Stimulated activated CD4-positive, alpha-beta T cell treated with anti-CD3 and anti-CD28 coated beads, TNF-alpha, amount 100 ng/mL, for 1 hour (primary cell): ENCODE results near the gene RAB29.
"Not testable (repeated sequence)": the region's sequence is repeated elsewhere in the genome, so short reads cannot be mapped to it uniquely, and the experiment has no call there.

Experiments
- DNase-seq, 3 donors: peaks; one replicate each; pipeline ENCODE4 v3.0.0-alpha.2; 2020; ENCODE audit warnings: low read depth in 3 of 3, low spot score in 1 of 3

The RAB29 gene, protein sequence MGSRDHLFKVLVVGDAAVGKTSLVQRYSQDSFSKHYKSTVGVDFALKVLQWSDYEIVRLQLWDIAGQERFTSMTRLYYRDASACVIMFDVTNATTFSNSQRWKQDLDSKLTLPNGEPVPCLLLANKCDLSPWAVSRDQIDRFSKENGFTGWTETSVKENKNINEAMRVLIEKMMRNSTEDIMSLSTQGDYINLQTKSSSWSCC

DNA sequence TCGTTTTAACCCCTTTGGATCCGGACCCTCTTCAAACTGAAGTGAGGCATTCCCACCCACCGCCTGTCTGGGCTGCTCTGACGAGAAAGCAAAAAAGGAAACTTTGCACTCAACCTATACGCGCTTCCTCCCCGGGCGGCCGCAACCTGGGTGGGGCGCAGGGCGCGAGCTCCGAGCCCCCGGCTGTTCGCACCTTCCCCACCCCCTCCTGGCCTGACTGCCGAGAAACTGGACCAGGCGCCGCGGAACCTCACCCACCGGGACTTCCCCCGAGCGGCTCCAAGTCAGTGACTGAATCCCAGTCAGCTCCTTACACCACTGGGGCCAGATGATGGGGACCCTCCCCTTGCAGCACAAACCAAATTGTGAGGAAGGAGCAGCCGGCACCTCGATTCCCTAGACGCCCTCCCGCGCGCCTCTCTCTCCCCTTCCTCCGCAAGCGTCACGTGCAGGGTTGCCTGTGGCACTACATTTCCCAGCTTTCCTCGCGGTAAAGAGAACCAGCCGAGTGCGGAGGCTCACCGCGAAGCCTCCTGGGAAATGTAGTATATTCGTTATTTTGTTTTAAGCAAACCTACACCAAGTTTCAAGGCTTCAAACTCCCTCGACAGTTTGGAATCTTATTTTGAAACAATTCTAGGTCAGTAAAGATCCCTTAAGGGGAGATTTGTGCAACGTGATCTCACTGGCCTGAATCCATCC is at the start of gene RAB29:
RAB29 (minus strand) TSS at position 468 of the 702 bp plus-strand sequence. CDS start 526 bp downstream, outside the sequence.
- peak; percentile 54 to 63 (median 59) for DNase-seq

DNA sequence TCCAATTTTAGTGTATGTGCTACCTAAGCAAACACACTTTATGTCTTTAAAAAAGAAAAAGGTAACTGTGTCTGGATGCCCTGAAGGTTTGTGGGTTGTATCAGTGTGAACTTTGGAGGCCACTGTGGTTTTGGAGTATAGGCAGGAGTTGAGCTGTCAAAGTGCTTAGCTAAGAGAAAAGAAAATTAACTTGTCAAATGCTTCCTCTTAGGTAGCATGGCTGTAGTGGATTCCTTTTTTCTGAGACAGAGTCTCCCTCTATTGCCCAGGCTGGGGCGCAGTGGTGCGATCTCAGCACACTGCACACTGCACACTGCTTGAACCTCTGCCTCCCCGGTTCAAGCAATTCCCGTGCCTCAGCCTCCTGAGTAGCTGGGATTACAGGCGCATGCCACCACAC is 48.9 kb upstream of the RAB29 start:
- no peak for DNase-seq

DNA sequence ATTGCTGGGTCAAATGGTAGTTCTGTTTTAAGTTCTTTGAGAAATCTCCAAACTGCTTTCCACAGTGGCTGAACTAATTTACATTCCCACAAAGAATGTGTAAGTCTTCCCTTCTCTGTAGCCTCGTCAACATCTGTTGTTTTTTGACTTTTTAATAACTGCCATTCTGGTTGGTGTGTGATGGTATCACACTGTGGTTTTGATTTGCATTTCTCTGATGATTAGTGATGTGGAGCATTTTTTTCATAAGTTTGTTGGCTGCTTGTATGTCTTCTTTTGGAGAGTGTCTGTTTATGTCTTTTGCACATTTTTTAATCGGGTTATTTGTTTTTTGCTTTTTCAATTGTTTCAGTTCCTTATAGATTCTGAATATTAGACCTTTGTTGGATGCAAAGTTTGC is 48.0 kb upstream of the RAB29 start:
- DNase-seq, result not testable (repeated sequence)

DNA sequence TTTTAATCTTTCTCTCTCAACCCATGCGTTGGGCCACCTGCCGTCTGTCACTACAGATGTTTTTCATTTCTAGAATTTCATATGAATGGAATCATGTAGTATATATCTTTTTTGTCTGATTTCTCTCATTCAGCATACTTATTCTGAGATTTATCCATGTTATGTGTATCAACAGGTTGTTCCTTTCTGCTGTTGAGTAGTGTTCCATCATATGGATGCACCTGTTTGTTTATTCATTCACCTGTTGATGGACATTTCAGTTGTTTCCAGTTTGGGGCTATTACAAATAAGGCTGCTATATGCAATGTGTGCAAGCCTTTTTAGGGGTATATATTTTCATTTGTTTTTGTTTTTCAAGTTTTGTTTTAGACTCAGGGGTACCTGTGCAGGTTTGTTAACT is 47.1 kb upstream of the RAB29 start:
- DNase-seq, result no peak

DNA sequence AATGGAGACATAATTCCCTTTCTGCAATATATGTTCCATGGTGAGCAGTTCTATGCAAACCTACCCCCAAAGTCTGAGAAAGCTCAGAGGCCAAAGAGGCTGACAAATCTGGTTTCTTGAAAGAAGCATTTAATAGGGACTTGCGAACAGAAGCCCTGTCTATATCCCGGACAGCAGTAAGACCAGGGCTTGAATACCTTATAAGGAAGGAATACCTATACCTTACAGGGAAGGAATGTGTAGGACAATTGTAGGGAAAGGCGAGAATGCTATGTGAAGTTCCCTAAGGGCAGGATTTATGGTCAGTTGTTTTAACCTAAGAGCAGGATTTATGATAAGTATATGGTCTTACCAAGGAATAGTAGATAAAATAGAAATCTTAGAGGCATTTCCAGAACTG is 42.7 kb upstream of the RAB29 start:
- no peak for DNase-seq

DNA sequence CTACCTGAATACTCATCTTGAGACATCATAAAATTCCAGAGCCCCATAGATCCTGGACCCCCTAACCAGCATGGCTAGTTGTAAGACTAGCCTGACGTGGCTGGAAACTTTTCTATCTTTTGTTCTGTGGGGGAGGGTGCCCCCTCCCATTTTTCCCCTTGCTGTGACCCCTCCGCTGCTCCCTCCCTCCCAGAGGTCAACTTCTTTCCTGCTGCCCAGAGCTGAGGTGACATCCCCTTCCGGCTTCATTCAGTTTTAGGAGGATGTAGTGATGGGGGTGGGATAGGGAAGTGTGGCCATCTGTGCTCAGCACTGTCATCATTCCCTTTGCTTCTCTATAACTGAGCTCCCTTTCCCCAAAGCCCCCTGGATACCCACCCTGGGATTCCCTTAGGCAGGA is 42.1 kb upstream of the RAB29 start:
- no peak for DNase-seq

DNA sequence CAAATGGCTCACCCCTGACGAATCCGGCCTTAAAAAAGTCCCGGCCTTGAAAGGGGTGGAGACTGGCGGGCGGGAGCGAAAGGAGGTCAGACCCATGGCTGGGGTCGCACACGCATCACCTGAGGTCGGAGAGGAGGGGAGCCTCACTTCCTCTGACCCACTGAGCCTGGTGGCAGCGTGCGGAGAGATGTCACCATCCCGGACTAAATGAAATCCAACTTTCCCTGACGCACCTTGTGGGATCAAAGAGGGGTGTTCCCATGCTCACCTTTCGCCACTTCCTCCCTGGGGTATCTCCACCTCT is 38.4 kb upstream of the RAB29 start:
- no peak for DNase-seq

DNA sequence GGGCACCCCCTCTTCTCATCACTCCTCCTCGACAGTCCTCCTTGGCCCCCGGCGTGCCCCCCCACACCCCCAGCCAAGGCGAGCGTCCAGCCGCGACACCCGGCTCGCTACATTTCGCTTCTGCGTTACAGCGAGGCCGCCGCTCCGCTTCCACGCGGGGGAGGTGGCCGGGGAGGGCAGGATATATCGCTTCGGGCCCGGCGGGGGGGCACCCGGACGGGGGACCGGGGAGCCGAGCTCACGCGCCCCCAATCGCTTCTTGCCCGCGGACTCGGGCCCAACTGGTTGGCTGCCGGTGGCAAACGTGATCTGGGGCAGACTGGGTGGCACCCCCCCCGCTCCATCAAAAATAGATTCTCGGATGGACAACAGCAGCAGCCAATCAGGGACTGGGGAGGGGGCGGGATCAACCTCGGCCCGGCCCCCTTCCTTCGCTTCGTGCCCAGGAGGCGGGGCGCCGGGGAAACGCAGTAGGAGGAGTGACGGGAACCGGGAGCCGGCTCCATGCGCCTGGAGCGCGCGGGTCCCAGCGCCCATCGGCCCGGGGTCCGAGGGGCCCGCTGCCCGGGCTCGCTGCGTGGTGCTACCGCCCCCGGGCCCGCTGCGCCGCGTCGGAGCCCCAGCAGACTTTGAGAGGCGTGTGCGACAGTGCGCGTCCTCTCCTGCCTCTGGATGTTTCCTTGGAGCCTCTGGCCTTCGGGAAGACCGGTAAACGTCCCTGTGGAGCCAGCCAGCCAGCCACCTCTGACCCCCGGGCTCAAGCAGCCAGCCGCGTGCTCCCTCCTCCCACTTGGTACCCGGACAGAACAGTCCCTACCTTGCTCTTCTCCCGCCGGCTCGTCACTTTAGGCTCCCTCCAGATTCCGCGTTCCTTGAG is 37.8 kb upstream of the RAB29 start, which contains the start of gene SLC41A1:
SLC41A1 (minus strand) TSS at position 321 of the 877 bp plus-strand sequence. CDS start 2,757 bp downstream, outside the sequence.
- peak; percentile 83 to 85 (median 85) for DNase-seq

DNA sequence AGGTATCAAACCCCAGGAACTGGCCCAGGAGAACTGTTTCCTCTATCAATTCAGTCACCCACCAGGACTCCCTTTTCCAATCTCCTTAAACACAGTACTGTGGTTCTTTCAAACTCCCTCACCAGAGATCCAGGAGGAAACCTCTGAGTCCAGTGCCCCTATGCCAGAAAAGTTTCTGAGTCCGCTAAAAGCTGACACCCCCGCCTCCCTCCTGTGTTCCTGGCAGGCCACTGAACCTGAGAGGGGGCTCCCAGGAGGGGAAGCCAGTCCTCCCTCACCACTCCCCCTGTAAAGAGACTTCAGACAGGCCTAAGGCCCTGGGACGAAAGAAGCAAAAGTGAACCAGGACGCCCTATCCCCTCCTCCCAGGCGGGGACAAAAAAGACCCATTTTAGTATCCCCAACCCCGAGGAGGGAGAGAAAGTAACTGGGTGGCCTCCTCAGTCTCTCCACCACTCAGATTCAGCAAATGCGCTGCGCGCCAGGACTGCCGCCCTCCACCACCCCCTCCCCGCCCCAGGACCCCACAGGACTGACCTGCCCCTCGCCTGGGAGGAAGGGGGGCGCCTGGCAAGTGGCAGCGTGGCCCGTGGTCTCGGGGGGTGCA is 37.1 kb upstream of the RAB29 start:
- no peak for DNase-seq

DNA sequence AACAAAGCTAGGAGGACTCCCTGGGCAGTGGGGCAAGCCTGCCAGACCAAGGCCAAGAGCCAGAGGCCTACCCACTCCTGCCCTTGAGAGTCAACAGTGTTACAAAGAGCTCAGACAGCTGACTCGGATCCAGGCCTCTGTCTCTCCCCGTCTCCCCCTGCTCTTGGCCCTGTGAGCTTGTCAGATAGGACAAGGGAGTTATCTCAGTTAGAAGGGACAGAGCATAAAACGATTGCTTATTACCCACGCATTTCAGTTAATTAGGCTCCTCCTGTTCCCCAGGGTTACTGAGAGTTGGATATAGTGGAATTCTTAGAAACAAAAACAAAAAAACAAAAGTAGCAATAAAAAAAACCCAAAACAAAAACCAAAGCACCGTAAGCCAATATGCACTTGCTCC is 36.4 kb upstream of the RAB29 start:
- no peak for DNase-seq

DNA sequence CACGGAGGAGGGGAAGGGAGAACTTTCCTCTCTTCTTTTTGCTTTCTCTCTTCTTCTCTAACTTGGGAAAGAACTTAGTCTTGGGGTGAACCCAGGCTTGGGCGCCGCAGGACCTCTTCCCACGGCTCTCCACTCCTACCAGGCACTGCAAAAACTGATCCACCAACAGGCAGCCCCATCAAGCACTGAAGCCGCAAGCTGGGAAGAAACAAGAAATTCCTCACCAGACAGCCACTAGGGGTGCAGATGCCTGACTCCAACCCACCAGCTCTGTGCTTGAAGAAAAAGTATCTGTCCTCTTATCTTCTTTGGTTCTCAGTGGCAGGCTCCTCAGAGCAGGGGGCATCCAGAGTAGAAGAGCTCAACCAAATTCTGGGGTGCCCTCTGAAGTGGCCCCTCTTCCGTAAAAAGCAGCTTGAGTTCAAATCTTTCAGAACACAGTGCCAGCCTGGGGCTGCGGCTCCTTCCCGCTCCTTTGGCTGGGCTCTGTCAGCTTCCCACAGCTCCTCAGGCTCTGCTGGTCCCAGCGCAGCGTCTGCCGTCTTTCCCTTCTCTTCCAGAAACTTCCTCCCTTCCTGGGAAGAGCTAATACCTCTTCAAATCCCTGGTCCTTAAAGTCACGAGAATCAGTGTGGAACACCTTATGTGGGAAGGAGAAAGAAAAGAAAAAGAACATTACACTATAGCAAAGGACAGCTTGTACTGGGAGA is 35.3 kb upstream of the RAB29 start:
- DNase-seq, result no peak

DNA sequence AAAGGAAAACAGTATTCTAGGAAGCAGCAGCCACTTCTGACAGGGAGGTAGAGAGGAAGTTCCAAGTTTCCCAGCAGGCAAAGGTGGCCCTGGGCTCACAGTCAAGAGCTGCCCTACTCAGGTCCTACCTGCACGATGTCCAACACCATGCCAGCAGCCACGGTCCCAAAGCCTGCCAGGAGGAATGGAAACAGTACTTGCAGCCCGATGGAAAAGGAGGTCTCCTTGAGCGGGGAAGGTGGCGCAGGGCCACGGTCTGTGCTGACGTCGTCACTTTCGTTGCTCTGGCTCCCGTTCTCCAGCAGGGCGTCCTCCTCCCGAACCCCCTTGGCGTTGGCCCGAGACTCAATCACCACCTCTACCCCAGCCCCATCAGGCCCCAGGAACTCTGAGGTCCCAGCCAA is 34.7 kb upstream of the RAB29 start:
- no peak for DNase-seq

DNA sequence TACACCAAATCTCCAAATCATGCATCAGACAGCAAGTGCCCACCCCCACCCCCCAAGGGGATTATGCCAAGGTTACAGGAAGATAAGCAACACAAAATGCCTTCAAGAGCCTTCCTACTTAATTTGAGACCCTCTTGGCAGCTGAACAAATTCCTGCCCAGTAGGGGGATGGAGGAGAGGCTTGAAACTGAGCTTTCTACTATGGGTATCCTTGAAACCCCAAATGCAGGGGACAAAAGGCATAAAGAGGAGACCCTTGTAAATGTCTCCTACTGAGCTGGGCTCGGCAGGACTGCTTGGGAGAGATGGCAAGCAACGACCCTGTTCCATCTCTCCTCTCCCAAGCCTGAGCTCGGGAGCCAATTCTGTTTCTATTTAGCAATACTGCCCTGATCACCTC is 34.2 kb upstream of the RAB29 start:
- no peak for DNase-seq

DNA sequence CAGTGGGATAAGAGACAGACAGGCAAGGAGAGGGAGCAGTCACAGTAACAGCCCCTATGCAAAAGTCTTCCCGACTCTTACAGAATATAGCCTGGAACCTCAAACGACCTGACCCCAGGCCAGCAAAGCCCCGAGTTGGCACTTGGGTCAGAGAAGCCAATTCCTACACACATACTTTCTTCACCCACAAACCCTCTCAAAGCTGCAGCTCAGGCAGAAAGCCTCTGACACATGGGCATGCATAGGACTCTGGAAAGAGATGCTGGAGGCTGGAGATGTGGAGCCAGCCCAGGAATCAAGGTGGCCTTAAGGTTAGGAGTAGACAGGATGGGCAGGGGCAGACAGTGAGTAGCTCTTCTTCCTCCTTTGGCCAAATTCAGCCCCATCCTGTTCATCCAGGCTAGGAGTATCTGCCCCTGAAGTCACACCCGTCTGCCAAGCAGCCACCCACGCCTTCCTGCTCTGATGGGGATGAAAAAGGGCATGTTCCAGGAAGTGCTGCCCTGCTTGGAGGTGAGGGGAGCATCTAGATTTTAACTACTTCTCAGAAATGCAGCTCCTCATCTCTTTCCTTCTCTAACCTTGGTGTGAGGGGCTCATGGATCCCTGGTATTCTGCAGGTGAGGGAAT is 29.9 kb upstream of the RAB29 start:
- no peak for DNase-seq

DNA sequence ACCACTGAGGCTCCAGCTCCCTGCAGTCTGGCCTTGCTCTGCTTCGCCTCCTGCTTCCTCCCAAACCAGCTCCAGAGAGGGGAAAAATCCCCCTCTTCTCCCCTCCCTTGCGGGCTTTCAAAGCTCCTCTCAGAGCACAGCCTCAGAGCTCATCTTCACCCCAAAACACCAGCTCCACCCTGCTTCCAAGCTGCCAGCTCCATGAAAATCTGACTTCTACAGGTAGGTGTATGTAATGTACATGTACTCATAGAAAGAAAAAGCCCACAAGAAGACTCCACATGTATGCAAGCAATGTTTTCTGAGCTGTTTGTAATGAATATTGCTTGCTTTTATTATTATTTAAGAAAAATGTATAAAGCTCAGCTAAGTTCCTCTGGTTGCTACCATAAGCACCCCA is 29.3 kb upstream of the RAB29 start:
- no peak for DNase-seq

DNA sequence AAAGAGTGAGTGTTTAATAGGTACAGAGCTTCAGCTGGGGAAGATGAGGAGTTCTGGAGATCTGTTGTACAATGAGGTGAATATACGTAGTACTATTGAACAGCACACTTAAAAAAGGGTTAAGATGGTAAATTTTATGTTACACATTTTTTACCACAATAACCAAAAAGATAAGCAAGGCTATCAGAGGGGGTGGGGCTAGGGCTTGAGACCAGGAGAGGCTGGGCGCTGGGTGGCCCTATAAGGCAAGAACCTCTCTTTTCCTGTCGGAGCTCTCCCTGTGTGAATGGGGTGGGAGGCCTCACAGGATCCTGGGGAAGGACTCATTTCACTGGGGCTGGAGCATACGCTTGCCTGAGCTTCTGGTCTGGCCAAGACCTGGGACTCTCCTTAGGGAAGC is 28.7 kb upstream of the RAB29 start:
- DNase-seq, result no peak

DNA sequence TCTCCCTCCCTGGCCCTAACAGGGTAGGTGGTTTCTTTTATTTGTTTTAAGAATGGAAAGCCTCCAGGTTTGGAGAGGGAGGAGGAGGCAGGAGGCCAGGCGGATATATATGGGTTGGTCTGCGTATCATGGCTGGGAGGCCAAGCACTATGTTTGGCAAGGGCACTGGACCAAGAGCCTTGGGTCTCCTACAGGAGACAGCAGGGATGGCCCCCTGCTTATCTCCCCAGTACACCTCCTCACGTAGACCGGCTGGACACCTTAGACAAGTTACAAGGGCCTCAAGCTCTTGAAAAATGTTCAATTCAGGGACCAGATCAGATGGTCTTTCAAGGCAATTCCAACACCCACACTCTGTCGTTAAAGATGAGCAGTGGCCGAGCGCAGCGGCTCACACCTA is 26.8 kb upstream of the RAB29 start:
- no peak for DNase-seq

DNA sequence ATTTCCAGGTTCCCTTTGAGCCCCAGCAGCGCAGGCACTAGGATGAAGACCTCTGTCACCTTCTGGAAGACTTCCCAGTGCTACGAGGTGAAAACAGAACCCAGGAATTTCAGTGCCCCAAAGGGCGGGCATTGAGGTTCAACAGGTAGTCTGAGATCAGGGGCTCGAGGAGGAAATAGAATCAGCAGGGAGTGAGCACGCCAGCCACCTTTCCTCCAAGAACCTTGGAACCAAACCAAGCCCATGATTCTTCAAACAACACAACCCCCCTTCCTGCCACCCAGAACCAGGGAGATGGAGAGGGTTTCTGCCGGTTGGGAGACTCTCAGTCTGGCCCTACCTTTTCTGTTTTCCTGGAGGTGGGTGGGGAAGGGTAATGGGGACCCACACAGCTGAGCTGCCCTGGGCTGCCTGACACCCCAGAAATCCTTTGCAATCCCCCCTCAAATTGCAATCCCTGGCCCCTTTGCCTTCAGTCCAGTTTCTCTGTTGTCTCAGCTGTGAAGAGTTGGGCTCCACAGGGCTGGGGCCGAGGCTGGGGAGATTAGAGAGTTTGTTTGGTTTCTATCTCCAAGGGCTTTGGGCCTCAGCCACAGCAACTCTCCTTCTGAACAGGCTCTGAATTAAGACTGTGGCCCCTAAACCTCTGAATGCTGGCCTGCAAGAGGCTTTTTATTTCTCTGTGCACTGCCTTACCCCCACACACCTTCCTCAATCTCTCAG is 25.9 kb upstream of the RAB29 start:
- DNase-seq, result no peak

DNA sequence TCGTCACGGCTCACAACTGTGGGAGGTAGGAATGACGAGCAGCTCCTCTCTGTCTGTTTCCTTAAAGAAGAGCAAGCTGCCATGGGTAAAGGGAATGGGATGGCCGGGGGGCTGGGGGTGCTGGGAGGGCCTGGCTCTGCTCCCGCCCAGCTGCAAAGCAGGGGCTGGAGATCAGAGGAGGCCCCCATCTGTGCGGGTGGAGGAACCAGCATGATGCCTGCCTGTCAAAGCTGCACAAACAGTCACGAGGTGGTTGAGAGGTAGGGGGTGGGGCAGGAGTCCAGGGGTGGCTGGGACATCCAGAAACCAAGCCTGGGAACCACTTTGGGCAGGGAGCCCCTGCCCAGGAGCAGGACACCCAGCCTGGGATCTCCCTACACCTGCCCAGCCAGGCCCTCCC is 25.1 kb upstream of the RAB29 start:
- no peak for DNase-seq

DNA sequence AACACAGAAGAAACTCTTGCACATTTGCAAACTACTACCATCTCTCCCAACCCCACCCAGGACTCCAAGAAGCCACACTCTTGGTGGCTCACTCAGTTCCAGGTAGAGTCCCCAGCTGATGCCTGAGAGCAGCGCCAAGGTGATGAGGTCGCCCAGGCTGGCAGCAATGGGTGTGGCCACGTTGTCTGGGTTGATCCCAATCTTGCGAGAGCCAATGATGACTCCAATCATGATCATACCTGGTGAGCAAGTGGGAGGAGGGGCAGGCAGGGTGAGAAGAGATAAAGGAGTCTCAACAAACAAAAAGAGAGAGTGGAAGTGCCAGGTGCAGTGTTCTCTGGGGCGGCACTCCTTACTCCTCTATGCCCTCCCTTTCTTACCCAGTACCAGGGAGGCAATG is 23.3 kb upstream of the RAB29 start:
- no peak for DNase-seq
